DMS79 (cell line): ENCODE data around the gene SENP6.
"Not testable (repeated sequence)": the region's sequence is repeated elsewhere in the genome, so short reads cannot be mapped to it uniquely, and the experiment has no call there.

Source experiments
- DNase-seq: peaks from one replicate; lab custom pipeline; 2025; lab: John Stamatoyannopoulos, UW

SENP6 gene, protein sequence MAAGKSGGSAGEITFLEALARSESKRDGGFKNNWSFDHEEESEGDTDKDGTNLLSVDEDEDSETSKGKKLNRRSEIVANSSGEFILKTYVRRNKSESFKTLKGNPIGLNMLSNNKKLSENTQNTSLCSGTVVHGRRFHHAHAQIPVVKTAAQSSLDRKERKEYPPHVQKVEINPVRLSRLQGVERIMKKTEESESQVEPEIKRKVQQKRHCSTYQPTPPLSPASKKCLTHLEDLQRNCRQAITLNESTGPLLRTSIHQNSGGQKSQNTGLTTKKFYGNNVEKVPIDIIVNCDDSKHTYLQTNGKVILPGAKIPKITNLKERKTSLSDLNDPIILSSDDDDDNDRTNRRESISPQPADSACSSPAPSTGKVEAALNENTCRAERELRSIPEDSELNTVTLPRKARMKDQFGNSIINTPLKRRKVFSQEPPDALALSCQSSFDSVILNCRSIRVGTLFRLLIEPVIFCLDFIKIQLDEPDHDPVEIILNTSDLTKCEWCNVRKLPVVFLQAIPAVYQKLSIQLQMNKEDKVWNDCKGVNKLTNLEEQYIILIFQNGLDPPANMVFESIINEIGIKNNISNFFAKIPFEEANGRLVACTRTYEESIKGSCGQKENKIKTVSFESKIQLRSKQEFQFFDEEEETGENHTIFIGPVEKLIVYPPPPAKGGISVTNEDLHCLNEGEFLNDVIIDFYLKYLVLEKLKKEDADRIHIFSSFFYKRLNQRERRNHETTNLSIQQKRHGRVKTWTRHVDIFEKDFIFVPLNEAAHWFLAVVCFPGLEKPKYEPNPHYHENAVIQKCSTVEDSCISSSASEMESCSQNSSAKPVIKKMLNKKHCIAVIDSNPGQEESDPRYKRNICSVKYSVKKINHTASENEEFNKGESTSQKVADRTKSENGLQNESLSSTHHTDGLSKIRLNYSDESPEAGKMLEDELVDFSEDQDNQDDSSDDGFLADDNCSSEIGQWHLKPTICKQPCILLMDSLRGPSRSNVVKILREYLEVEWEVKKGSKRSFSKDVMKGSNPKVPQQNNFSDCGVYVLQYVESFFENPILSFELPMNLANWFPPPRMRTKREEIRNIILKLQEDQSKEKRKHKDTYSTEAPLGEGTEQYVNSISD

DNA sequence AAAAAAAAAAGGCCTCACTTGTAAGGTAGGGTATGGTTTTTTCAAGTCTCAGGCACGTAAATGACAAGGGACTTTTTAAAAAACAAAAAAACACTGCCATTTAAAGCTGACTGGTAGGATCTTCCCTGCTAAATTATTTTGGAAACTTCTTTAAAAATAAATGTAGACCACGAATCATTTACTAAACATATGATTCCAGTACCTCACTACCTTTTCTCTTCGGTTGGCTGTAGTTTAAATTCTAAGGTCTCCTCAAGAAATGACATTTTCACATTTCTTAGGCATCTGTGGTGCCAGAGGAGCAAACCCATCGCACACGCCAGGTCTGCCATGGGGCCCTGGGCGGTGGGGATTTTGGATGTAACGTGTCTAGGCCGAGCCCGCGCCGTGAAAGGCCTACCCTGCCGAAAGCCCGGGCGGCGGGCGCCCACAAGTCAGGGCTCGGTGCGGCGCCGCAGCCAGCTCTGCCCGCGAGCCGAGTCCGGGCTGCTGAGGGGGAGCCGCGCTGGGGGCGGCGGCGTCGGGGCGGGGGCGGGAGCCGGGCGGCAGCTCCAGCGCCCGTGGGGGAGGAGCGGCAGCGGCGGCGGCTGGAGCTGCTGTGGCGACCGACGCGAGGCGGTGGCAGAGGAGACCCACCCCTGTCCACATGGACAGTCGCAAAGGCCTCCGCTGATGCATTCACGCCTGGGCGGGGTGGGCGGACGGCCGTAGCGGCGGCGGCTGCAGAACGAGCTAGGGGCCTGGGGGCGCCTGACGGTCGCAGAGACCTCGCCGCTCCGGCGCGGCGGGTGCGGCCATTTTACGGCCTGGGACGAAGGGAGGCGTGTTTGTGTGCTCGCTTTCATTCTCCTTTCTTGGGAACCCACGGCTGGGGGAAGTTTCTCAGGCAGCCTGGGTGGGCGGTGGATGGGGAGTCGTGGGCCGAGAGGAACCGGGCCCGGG, at the start of gene SENP6:
SENP6 (plus strand) TSS at position 577 of the 942 bp plus-strand sequence. CDS start 645 bp downstream, outside the sequence.
- DNase-seq: peak; percentile 47

DNA sequence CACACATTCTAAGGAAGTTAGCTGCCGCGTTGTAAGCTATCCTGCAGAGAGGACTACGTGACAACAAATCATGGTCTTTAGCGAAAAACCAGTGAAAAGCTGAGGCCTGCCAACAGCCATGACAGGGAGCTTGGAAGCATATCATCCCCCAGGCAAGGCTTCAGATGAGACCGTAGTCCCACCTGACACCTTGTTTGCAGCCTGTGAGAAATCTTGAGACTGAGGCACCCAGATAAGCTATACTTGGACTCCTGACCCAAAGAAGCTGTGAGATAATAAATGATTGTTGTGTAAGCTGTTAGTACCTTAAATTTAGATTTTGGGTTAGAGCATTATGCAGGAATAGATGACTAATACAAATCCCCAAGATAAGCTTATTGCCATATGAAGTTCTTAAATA, 45.4 kb upstream of the SENP6 start:
- DNase-seq: no peak

DNA sequence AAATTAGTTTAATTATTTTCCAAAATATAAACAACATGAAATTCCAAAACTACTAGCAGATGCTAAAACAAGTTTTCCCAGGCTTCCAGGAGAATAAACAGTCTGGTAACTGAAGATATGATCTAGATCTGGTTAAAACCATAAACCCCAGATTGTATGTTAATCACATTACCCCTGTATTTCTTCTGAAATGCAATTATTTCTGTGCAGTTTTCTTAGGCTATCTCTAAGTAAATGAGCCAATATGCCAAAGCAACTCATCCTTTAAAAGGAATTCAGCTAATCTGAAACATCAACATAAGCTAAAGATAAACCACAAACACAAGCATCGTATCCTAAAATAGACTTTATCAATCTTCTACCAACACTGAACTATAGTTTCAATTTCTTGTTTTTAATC, 44.6 kb upstream of the SENP6 start:
- DNase-seq: no peak

DNA sequence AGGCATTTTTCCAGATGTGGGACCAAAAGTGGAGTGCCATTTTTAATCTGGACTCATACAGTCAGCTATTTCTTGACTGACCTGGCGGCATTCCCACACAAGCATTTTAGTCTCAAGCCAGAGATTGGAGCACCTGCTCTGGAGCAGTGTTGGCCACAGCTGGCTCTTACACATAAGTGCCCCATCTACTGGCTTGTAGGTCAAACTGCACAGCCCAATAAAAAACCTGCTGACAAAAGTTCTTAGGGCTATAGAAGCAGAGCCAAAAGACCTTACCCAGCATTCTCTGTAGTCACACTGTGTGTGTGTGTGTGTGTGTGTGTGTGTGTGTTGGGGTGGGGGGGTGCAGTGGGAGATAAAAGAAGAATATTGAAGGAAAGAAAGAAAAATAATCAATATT, 38.6 kb upstream of the SENP6 start:
- no peak for DNase-seq

DNA sequence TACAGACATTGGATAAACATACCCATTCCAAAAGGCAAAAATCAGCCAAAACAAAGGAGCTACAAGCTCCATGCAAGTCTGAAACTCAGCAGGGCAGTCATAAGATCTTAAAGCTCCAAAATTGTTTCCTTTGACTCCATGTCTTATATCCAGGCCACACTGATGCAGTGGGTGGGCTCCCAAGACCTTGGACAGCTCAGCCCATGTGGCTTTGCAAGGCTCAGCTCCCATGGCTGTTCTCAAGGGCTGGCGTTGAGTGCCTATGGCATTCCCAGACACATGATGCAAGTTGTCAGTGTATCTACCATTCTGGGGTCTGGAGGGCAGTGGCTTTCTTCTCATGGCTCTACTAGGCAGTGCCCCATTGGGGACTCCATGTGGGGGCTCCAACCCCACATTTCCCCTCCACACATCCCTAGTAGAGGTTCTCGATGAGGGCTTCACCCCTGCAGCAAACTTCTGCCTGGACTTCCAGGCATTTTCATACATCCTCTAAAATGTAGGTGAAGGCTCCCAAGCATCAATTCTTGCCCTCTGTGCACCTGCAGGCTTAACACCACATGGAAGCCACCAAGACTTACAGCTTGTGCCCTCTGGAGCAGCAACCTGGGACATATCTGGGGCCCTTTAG, 35.4 kb upstream of the SENP6 start:
- DNase-seq: no peak

DNA sequence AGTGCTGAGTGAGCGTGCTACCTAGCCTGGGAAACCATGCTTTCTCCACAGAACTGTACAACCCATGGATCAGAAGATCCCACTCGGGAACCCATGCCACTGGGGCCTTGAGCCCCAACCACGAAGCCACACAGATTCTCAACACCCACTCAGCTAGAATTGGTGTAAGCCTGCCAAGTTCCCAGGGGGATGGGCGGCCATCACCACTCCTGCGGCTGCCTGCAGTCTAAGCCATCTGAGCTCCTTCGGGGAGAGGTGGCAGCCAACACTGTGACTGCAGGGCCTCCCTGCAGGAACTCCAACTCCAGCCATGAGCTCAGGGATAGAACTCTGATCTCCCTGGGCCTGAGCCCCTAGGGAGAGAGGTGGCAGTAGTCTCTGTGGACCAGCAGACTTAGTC, 33.6 kb upstream of the SENP6 start:
- DNase-seq: no peak

DNA sequence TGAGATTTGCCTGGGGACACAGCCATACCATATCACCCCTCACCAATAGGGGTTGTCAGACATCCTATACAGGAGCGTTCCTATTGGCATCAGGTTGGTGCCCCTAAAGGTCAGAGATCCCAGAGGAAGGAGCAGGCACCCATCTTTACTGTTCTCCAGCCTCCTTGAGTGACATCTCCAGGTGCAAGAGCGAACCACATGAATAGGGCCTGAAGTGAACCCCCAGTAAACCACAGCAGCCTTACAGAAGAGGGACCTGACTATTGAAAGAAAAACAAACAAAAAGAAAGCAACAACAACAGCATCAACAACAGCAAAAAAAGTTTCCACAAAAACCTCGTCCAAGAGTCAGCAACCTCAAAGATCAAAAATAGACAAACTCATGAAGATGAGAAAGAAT, 32.7 kb upstream of the SENP6 start:
- no peak for DNase-seq

DNA sequence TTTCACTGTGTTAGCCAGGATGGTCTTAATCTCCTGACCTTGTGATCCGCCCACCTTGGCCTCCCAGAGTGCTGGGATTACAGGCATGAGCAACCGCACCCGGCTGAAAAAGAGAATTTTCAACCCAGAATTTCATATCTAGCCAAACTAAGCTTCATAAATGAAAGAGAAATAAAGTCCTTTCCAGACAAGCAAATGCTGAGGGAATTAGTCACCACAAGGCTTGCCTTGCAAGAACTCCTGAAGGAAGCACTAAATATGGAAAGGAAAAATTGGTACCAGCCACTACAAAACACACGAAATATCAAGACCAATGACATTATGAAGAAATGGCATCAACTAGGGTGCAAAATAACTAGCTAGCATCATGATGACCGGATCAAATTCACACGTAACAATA, 31.0 kb upstream of the SENP6 start:
- DNase-seq: not testable (repeated sequence)

DNA sequence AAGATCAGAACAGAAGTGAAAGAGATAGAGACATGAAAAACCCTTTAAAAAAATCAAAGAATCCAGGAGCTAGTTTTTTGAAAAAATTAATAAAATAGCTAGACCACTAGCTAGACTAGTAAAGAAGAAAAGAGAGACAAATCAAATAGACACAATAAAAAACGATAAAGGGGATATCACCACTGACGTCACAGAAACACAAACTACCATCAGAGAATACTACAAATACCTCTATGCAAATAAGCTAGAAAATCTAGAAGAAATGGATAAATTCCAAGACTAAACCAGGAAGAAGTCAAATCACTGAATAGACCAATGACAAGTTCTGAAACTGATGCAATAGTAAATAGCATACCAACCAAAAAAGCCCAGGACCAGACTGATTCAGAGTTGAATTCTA, 29.6 kb upstream of the SENP6 start:
- no peak for DNase-seq

DNA sequence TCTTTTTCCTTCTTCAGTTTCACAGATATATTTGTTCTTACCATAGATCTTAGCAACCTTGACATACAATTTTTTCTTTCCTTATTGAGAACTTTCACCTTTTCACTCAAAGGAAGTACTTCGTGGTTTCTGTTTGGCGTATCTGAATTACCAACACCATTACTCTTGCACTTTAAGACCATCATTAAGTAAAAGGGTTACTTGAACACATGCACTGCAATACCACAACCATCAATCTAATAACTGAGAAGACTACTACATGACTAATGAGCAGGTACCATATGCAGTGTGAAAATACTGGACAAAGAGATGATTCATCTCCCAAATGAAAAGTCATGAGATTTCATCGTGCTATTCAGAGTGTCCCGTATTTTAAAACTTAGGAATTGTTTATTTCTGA, 21.7 kb upstream of the SENP6 start:
- DNase-seq: no peak

DNA sequence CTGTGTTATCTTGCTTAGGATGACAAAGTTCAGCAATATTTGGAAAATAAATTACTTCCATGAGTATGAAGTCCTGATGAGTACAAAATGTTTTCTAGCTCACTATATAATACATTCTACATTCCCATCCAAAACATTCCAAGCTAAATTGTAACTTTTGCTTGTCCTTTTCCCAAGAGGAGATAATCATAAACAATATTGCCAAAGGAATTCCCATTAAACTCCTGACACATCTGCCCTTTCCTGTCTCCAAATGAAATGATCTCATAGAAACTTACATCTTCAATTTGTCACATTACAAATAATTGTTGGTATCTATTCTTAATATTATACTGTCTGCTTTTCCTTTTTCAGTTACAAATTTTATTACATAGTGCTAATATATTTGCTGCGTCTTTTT, 20.4 kb upstream of the SENP6 start:
- DNase-seq: no peak

DNA sequence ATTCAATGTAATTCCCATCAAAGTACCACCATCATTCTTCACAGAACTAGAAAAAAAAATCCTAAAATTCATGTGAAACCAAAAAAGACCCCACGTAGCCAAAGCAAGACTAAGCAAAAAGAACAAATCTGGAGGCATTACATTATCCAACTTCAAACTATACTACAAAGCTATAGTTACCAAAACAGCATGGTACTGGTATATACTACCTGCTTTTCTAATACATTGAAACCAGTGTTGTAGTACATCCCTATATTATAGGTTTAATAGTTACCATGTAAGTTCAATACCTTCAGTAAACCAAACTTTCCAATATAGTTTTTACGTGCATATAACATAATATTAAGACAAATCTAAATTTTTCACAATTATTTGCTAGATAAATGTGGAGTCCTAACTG, 17.1 kb upstream of the SENP6 start:
- DNase-seq: not testable (repeated sequence)

DNA sequence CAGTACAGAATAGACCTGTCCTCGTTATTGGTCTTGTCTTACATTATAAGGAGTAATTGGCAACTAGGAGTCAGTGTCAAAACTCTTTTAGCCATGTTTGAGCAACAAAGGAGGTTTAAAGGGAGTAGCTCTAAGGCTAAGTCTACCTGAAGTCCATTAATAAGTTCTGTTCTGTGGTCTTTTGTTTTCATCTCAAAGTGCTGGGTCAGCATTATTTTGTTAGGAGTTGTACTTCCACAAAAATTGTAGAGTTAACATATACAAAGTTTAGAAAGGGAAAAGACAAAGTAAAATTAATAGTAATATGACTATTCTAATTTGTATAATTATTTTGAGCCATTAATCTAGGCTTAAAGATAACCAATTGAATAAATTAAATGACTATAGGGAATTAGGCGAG, 12.7 kb upstream of the SENP6 start:
- no peak for DNase-seq

DNA sequence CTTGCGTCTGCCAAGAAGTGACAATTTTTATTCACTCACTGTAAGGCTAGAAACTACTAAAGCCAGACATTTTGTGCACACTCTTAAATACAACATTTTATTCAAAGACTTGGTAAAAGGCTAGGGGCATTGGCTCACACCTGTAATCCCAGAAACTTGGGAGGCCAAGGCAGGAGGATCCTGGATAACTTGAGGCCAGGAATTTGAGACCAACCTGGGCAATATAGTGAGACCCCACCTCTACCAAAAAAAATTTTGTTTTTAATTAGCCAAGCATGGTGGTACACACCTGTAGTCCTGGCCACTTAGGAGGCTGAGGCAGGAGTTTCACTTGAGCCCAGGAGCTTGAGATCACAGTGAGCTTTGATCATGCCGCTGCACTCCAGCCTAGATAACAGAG, 11.3 kb upstream of the SENP6 start:
- DNase-seq: no peak

DNA sequence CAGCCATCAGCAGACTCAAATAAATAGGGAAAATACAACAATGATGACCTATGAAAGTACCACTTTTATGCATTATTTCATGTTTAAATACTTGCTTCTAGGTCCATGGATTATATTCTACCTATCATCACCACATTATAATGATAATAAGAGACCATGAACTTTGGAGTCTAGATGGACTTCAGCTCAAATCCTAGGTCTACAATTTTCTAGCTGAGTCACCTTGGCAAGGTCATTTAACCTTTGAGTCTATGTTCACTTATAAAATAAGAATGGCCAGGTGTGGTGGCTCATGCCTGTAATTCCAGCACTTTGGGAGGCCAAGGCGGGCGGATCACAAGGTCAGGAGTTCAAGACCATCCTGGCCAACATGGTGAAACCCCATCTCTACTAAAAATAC, 5.3 kb upstream of the SENP6 start:
- not testable (repeated sequence) for DNase-seq

DNA sequence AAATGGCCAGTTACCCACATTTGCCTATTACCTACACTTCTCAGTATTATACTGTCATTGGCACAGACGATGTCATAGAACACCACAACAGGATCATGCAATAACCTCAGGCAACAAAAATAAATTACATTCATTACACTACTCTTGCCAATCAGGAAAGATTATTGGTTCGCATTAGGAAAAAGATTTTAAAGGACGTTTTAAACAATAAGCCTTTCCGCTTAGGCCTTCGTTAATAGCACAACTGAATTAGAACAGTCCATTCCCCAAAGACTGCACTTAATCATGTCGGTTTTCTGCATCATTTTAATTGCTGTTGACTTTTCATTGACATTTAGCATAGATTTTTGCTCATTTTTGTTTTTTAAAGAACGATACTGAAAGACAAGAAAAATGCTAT, 912 bp upstream of the SENP6 start:
- no peak for DNase-seq

DNA sequence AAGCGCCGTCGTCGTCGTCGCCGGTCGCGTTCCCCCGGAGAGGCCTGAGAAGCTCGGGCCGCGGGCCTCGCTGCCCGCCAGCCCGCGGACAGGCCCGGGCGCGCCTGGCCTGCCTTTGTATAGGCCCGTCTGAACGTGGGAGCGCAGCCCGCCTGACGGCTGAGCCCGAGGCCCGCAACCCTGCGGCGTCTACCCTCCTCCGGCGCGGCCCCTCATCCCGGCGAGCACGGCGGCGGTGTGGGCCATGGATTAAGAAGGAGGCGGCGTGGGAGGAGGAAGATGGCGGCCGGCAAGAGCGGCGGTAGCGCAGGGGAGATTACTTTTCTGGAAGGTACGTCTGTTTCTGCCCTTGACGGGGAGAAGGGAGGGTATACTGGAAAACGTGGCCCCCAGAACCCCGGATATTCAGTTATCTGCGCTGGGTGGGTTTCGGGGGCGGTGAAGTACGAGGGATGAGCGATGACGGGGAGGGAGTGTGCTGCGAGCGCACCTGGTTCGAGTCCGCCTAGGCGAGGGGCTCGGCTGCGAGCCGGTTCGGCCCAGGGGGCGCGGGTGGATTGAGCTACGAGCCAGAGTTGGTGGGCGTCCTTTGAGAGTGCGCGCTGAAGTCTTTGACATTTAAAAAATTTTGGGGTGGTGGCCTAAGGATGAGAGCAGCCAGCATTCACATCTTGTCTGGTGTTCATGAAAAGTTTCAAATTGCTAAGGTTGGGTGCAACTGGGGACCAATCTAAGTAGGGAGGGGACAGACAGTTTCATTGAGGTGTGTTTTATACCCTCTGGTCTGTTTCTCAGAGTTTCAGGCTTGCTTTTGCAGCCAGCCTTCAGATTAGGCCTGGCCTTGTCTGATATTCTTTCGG, 796 bp downstream of the SENP6 start:
- DNase-seq: peak; percentile 20

DNA sequence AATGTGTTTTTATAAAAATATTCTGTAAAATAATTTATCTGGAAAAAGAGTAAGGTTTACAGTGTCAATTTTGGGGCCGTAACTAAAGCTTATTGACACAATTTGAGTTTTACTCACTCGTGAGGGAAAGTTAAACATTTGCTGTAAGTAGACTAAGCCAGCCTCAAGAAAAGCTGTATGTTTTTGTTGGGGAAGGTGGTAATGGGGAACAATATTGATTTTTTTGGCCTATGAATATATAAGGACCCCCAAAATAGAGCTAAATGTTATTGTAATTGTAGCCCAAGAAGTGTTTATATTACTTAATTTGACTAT, 1.4 kb downstream of the SENP6 start:
- no peak for DNase-seq

DNA sequence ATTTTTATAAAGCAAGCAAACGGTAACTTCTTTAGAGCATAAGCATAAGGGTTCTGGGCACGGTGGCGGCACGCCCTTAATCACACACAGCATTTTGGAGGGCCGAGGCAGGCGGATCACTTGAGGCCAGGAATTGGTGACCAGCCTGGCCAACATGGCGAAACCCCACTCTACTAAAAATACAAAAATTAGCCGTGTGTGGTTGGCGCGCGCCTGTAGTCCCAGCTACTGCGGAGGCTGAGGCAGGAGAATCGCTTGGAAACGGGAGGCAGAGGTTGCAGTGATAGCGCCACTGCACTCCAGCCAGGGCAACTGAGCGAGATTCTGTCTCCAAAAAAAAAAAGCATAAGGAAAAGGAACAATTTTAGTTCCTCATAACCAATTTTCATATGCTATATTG, 2.6 kb downstream of the SENP6 start:
- DNase-seq: no peak

DNA sequence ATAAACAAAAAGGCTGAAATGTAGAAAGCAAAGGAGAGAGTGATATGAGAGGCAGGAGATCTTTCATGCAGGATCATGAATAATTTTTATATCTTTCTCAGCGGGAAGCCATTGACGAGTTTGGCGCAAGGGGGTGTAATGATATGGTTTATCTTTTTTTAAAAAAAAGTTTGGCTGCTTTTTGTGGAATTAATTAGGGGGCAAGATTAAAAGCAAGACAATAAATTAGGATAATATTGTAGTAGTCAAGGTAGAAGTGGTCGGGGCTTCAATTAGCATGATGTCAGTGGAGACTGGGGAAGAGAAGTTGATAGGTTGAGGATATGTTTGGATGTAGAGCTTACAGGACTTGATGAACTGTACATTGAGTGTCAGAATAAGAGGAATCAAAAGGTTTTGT, 4.0 kb downstream of the SENP6 start:
- peak; percentile 43 for DNase-seq
